ENCODE data around the gene EMP1. TPM values are rescaled to one million over a fixed set of nuclear protein-coding genes. Genes with fewer than 3 reads are reported as not detected.

The EMP1 gene
- total and polyA plus RNA-seq, 2 donors (not counting 3 experiments of a cell fraction or from before 2014, with no cell fraction given): 265 to 528 TPM

- DNase-seq (ENCODE audit: low read depth, low spot score) (no peak), FAIRE-seq (peak; percentile 31)
- ChIA-PET POLR2A (no interaction called here), CTCF (interaction anchor here (1.2 to 9.3 kb wide), 14 partner anchors 11 to 373 kb away, joined by 3 to 159 read pairs (median 10); partner anchors contain the start of genes FAM234B and GSG1)
- H4K20me1 ChIP-seq (replicated peaks; ENCODE audit: control insufficient read depth, extremely low read depth, insufficient read depth, low read length): no peaks in the 10 kb centered on the region
- H3K9ac ChIP-seq (replicated peaks; ENCODE audit: extremely low read depth, insufficient read depth, low read length): peak overlapping the region; percentile 48
- intact Hi-C loops (cut with micrococcal nuclease) (loop anchor here (1.0 to 2.0 kb wide), 3 partner anchors 209 to 421 kb away; partner anchors contain the start of gene HEBP1), dilution Hi-C loops (cut with MboI; ENCODE audit: extremely low pct_ligation_motif_present, low sequenced_read_pairs) (loop anchor here (10.0 kb wide), 1 partner anchor 225 kb away; no protein-coding TSS in a partner anchor)
- no peak overlapping the region for H2AFZ ChIP-seq (ENCODE audit: low read depth, low read length)
- peak overlapping the region; percentile 41 for H3K4me2 ChIP-seq (ENCODE audit: insufficient read depth, low read length)
- no peaks in the 10 kb centered on the region for H3K9me3 ChIP-seq (replicated peaks; ENCODE audit: control insufficient read depth, insufficient read depth, low read length)
- no peak overlapping the region for H3K4me3 ChIP-seq (replicated peaks in 1 of 3; ENCODE audit: insufficient read depth in 1 of 3, low read depth in 1 of 3, low read length in 3 of 3)
- TF ChIP-seq GATA2 (IDR thresholded peaks at IDR 0.05; ENCODE audit: insufficient read depth, insufficient read length, low read depth, low read length): no peak
- TF ChIP-seq POLR2AphosphoS5 (IDR thresholded peaks at IDR 0.05; ENCODE audit: insufficient read depth, low read depth, low read length): peak; percentile 39
- TF ChIP-seq, protein P1, sequence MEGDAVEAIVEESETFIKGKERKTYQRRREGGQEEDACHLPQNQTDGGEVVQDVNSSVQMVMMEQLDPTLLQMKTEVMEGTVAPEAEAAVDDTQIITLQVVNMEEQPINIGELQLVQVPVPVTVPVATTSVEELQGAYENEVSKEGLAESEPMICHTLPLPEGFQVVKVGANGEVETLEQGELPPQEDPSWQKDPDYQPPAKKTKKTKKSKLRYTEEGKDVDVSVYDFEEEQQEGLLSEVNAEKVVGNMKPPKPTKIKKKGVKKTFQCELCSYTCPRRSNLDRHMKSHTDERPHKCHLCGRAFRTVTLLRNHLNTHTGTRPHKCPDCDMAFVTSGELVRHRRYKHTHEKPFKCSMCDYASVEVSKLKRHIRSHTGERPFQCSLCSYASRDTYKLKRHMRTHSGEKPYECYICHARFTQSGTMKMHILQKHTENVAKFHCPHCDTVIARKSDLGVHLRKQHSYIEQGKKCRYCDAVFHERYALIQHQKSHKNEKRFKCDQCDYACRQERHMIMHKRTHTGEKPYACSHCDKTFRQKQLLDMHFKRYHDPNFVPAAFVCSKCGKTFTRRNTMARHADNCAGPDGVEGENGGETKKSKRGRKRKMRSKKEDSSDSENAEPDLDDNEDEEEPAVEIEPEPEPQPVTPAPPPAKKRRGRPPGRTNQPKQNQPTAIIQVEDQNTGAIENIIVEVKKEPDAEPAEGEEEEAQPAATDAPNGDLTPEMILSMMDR (IDR thresholded peaks at IDR 0.05; ENCODE audit: extremely low read depth in 1 of 2, insufficient read depth in 1 of 2, low read depth in 1 of 2, low read length in 2 of 2): no peak
- TF ChIP-seq POLR2A (IDR thresholded peaks at IDR 0.05; ENCODE audit: low read depth, low read length): peak; percentile 15
- no peak for TF ChIP-seq EZH2 (IDR thresholded peaks at IDR 0.05; ENCODE audit: borderline replicate concordance, low read depth, low read length, severe bottlenecking)
- peaks cover 21 to 24% of the 10 kb centered on the region in 2 experiments for H3K36me3 ChIP-seq (ENCODE audit: control insufficient read depth in 2 of 2, extremely low read depth in 1 of 2, insufficient read depth in 2 of 2, low read length in 2 of 2)
- BruUV-seq (replicated peaks): no TSS peak
- H3K27ac ChIP-seq (ENCODE audit: insufficient read depth, low read depth, low read length): peak overlapping the region; percentile 97
- H3K79me2 ChIP-seq (ENCODE audit: control insufficient read depth, insufficient read depth, low read length): peaks cover 79% of the 10 kb centered on the region
- H3K27me3 ChIP-seq (ENCODE audit: control insufficient read depth in 2 of 2, insufficient read depth in 2 of 2, low read length in 2 of 2): no peaks in the 10 kb centered on the region
- peaks cover 71% of the 10 kb centered on the region for H3K4me1 ChIP-seq (ENCODE audit: control insufficient read depth, extremely low read depth, insufficient read depth, low read length)
- no peaks in the 10 kb centered on the region for H3K9me1 ChIP-seq (replicated peaks; ENCODE audit: control insufficient read depth, extremely low read depth, insufficient read depth, low read length)
These were observed 13.1 kb downstream of the EMP1 start for GRCh38 chr12:13209436-13210235.

Measured in endothelial cell of umbilical vein (primary cell).